ENCODE data around the gene NKD2. TPM values are rescaled to one million over a fixed set of nuclear protein-coding genes. Genes with fewer than 3 reads are reported as not detected.

Gene NKD2
- polyA plus RNA-seq, 1 of the 3 experiments (the other 2 are of a cell fraction), result not detected

DNA sequence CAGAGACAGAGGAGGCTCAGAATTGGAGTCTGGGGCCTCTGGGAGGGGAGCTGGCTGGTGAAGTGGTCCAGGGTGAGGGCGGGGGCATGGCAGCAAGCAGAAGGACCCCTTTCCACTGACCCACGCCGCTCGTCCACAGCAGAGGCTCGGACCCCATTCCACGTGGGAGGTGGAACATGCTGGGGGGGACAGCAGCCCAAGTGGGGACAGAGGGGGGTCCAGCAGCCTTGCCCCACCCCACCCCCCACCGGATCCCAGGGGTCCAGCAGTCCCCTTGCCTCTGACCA lies 25.4 kb upstream of the NKD2 start (continued):
- TF ChIP-seq, protein P1, sequence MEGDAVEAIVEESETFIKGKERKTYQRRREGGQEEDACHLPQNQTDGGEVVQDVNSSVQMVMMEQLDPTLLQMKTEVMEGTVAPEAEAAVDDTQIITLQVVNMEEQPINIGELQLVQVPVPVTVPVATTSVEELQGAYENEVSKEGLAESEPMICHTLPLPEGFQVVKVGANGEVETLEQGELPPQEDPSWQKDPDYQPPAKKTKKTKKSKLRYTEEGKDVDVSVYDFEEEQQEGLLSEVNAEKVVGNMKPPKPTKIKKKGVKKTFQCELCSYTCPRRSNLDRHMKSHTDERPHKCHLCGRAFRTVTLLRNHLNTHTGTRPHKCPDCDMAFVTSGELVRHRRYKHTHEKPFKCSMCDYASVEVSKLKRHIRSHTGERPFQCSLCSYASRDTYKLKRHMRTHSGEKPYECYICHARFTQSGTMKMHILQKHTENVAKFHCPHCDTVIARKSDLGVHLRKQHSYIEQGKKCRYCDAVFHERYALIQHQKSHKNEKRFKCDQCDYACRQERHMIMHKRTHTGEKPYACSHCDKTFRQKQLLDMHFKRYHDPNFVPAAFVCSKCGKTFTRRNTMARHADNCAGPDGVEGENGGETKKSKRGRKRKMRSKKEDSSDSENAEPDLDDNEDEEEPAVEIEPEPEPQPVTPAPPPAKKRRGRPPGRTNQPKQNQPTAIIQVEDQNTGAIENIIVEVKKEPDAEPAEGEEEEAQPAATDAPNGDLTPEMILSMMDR (IDR thresholded peaks at IDR 0.05), result no peak
- TF ChIP-seq FOXJ3 (CRISPR knock-in tag; IDR thresholded peaks at IDR 0.05), result no peak
- TF ChIP-seq SIN3A (IDR thresholded peaks at IDR 0.05; ENCODE audit: borderline replicate concordance, low read depth, low read length), result no peak

DNA sequence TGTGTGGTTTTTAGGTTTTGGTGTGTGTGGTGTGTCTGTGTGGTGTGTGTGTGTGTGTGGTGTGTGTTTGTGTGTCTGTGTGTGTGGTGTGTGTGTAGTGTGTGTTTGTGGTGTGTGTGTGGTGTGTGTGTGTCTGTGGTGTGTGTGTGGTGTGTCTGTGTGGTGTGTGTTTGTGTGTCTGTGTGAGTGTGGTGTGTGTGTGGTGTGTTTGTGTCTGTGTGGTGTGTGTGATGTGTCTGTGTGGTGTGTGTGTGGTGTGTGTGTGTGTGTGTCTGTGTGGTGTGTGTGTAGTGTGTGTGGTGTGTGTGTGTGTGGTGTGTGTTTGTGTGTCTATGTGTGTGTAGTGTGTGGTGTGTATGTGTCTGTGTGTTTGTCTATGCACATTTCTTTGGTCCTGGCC lies 25.0 kb upstream of the NKD2 start:
- H3K36me3 ChIP-seq (replicated peaks in 1 of 2; ENCODE audit: control insufficient read depth in 1 of 2, insufficient read depth in 2 of 2, low read length in 1 of 2), result no peaks in the 10 kb centered on the region
- H4K20me1 ChIP-seq (ENCODE audit: insufficient read depth), result no peaks in the 10 kb centered on the region
- 0 out of 2 replicates have a peak, but pooled peaks cover 6% of the 10 kb centered on the region for H3K27me3 ChIP-seq (ENCODE audit: insufficient read depth)
- no peaks in the 10 kb centered on the region for H3K9me2 ChIP-seq
- TF ChIP-seq USF1 (IDR thresholded peaks at IDR 0.05; ENCODE audit: borderline replicate concordance, low read depth), result no peak
- TF ChIP-seq SMC3 (IDR thresholded peaks at IDR 0.05; ENCODE audit: low read depth, low read length), result no peak
- TF ChIP-seq, protein P1 (IDR thresholded peaks at IDR 0.05), result no peak
- TF ChIP-seq RAD21 (IDR thresholded peaks at IDR 0.05; ENCODE audit: low read length), result no peak
- TF ChIP-seq NFIC (IDR thresholded peaks at IDR 0.05; ENCODE audit: borderline replicate concordance), result no peak
- TF ChIP-seq TAF1 (IDR thresholded peaks at IDR 0.05; ENCODE audit: borderline replicate concordance, low read depth, low read length), result no peak
- TF ChIP-seq ELF1 (IDR thresholded peaks at IDR 0.05), result no peak
- no peak for TF ChIP-seq REST (IDR thresholded peaks at IDR 0.05; ENCODE audit: low read depth, low read length)
- TF ChIP-seq FOSL2 (IDR thresholded peaks at IDR 0.05; ENCODE audit: borderline replicate concordance, low read depth), result no peak
- no peak for TF ChIP-seq FOXJ3 (CRISPR knock-in tag; IDR thresholded peaks at IDR 0.05)
- H3K27ac ChIP-seq (ENCODE audit: low read depth in 2 of 2, low read length in 1 of 2), result no peak overlapping the region
- no peaks in the 10 kb centered on the region; the same call in 1 of the 2 replicates for H3K9me3 ChIP-seq
- H2AFZ ChIP-seq (ENCODE audit: low read depth), result no peak overlapping the region
- H3F3A ChIP-seq (replicated peaks; ENCODE audit: insufficient read depth), result no peaks in the 10 kb centered on the region
- POLR2A ChIA-PET, result no interaction called here
- no peak for DNase-seq
- H3K4me3 ChIP-seq (ENCODE audit: low read depth in 2 of 2, low read length in 1 of 2), result no peak overlapping the region
- no peaks in the 10 kb centered on the region for H3K79me2 ChIP-seq (ENCODE audit: insufficient read depth)
- no peak overlapping the region for H3K4me2 ChIP-seq
- CTCF ChIA-PET, result interaction anchor here (2.1 kb wide), 1 partner anchor 184 kb away, joined by 7 read pairs; no protein-coding TSS in a partner anchor
- no peak overlapping the region for H3K9ac ChIP-seq
- no peaks in the 10 kb centered on the region; a peak in 1 of 4 replicates for H3K4me1 ChIP-seq (ENCODE audit: control insufficient read depth in 1 of 2, insufficient read depth in 2 of 2, low read depth in 1 of 2, low read length in 1 of 2)
